Activated naive CD8-positive, alpha-beta T cell treated with anti-CD3 and anti-CD28 coated beads for 36 hours (primary cell): Measurements from ENCODE around the gene COL20A1. TPM values are rescaled to one million over a fixed set of nuclear protein-coding genes. Genes with fewer than 3 reads are reported as not detected.

Source experiments
- DNase-seq: peaks from one replicate; pipeline ENCODE4 v3.0.0; 2021
- H3K27ac Mint-ChIP-seq: one replicate; pipeline ENCODE4 v1.8.0; 2022; ENCODE audit warnings: mild to moderate bottlenecking, moderate library complexity, mixed read lengths
- H3K27me3 Mint-ChIP-seq: one replicate; pipeline ENCODE4 v1.8.0; 2022; ENCODE audit warnings: mild to moderate bottlenecking, mixed read lengths
- H3K36me3 Mint-ChIP-seq: one replicate; pipeline ENCODE4 v1.8.0; 2021; ENCODE audit warnings: mild to moderate bottlenecking, mixed read lengths
- H3K4me1 Mint-ChIP-seq: one replicate; pipeline ENCODE4 v1.8.0; 2021; ENCODE audit warnings: mixed read lengths
- H3K4me3 Mint-ChIP-seq: one replicate; pipeline ENCODE4 v1.8.0; 2022; ENCODE audit warnings: mild to moderate bottlenecking, moderate library complexity, mixed read lengths
- H3K9me3 Mint-ChIP-seq: one replicate; pipeline ENCODE4 v1.8.0; 2022; ENCODE audit warnings: mixed read lengths
- total RNA-seq, 2 experiments: library from RNA; stranded (reverse); gene quantifications; one replicate each; pipeline ENCODE4 v1.2.3, GENCODE V29; 2021

Gene COL20A1
- total RNA-seq, 2 experiments from 2014 or later = 0.08 TPM; not detected in 1

DNA sequence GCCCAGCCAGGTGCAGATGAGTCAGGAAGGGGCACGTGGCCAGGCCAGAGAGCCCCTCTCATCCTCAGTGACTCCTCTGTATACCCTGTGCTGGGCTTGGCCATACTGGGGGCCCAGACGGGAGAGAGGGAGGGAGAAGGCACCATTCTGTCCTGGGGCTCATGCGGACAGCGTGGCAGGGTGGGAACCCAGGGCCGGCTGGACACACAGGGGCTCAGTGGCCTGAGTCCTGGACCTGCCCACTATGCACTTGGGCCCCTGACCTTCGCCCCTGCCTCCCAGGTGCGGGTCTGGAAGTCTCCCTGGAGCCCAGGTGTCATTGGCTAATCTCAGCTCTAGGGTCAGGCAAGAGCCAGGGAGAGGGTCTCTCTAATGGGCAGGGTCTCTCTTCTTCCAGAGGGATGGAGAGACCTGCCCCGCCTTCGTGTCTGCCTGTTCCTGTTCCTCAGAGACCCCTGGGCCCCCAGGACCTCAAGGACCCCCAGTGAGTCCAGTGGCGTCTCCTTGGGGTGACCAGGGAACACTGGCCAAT, 27.7 kb downstream of the COL20A1 start:
- Mint-ChIP-seq H3K4me3 (no peak overlapping the region), H3K27ac (no peak overlapping the region), H3K36me3 (no peaks in the 10 kb centered on the region), H3K27me3 (peaks cover 4% of the 10 kb centered on the region), H3K9me3 (no peaks in the 10 kb centered on the region), H3K4me1 (no peaks in the 10 kb centered on the region)
- DNase-seq = no peak

DNA sequence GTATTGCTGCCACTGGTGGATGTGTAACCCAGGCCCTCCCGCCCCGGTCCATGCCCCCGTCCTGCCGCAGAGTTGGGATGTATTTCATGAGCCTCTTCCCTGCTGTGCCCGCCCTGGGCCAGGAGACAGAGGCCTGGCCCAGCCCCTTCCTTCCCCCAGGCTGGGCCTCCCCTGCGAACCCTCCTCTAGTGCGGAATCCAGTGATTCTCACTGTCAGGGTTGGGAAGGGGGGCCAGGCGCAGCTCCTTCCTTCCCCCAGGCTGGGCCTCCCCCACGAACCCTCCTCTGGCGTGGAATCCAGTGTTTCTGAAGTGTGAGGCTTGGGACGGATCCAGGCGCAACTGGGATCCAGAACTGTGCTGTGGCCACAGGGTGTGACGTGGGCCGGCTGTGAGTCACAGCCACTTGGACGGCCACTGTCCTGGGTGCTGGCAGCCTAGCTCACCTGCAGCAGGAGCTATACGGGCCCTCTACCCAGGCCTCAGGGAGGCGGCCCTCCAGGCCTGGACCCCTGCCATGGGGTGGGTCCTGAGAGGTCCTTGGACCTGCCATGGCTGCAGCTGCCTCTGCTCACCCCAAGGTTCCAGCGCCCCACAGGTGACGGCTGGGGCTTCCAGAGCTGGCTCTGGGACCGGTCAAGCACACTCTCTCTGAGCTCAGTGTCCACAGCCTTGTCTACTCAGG, 28.3 kb downstream of the COL20A1 start:
- Mint-ChIP-seq H3K27ac (no peak overlapping the region), H3K36me3 (no peaks in the 10 kb centered on the region), H3K27me3 (peaks cover 4% of the 10 kb centered on the region), H3K9me3 (no peaks in the 10 kb centered on the region), H3K4me3 (no peak overlapping the region), H3K4me1 (no peaks in the 10 kb centered on the region)
- no peak for DNase-seq

DNA sequence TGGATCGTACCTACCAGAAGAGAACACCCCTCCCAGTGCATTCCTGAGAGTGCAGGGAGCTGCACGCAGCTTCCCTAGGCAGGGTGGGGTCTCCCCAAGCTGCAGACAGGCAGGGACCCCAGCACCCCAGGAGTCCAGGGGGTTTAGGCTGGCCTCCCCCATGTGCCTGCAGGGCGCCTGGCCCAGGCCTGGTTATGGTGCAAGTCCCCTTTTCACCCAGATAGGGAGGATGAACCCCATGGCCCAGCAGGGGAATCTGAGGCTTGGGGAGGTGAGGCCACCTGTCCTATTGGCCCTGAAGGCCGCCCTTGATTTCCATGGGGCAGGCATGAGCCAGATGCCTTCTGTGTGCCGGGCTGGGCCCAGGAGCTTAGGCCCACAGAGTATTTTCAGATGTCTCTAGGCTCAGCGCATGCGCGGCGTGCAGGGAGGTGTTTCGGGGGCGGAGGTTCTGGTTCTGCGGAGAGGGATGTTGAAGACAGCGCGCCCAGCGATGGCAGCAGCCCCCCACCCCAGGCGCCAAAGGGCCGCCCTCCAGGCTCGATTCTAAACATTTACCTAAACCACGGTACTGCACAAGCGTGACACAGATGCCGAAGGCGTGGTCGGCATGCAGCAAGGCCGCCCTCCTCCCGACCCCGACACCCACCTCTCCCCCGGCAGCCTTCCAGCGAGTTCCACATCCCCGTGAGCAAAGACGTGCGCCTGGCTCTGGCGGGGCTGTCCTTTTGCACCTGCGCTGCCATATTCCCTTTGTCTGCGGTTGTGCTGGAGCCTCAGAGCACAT, 29.4 kb downstream of the COL20A1 start:
- Mint-ChIP-seq H3K27ac (no peak overlapping the region), H3K36me3 (no peaks in the 10 kb centered on the region), H3K4me3 (no peak overlapping the region), H3K4me1 (no peaks in the 10 kb centered on the region), H3K9me3 (no peaks in the 10 kb centered on the region), H3K27me3 (peaks cover 4% of the 10 kb centered on the region)
- no peak for DNase-seq

DNA sequence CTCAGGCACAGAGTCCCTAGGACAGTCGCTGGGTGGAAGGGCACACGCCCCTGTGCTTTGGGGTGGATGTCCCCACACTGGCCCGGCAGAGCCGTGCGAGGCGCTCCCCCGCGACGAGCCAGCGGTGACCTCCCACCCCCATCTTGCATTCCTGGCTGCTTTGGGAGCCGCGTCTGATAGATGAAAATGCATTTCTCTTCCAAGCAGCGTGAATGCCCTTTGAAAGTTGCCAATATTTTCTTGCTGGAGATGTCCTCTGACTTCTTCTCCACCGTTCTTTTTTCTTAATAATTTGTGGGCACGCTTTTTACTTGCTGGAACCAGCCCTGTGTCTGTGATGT, 29.9 kb downstream of the COL20A1 start:
- H3K27me3 Mint-ChIP-seq = peaks cover 4% of the 10 kb centered on the region
- no peak overlapping the region for H3K4me3 Mint-ChIP-seq
- H3K36me3 Mint-ChIP-seq = no peaks in the 10 kb centered on the region
- no peak for DNase-seq
- H3K27ac Mint-ChIP-seq = no peak overlapping the region
- no peaks in the 10 kb centered on the region for H3K9me3 Mint-ChIP-seq
- H3K4me1 Mint-ChIP-seq = no peaks in the 10 kb centered on the region

DNA sequence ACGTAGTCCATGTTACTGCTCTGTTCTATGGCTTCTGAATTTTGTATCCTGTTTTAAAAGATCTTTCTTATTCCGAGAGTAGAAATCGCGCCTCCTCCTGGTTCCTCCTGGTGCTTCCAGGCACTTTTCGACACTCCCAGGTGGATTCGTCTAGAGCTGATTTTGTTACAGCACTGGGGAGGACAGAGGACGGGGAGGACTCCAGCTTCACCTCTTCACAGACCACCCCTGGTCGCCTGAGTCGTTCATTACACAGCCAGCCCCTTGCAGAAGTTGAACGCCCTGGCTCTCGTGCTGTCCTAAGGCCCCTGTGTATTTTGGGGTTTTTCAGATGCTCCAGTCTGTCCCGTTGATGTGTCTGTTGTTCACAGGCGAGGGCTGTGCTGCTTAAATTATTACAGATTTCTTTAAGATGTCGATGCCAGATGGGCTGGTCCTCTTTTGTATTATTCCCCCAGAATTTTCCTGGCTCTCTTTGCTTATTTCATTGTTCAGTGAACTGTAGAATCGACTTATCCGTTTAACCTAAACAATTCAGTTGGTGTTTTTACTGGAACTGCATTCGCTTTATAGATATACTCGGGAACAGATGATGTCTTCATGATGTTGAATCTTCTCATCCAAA, 30.5 kb downstream of the COL20A1 start:
- no peaks in the 10 kb centered on the region for H3K36me3 Mint-ChIP-seq
- no peak overlapping the region for H3K27ac Mint-ChIP-seq
- no peaks in the 10 kb centered on the region for H3K9me3 Mint-ChIP-seq
- H3K4me3 Mint-ChIP-seq = no peak overlapping the region
- no peaks in the 10 kb centered on the region for H3K4me1 Mint-ChIP-seq
- peaks cover 4% of the 10 kb centered on the region for H3K27me3 Mint-ChIP-seq
- no peak for DNase-seq

DNA sequence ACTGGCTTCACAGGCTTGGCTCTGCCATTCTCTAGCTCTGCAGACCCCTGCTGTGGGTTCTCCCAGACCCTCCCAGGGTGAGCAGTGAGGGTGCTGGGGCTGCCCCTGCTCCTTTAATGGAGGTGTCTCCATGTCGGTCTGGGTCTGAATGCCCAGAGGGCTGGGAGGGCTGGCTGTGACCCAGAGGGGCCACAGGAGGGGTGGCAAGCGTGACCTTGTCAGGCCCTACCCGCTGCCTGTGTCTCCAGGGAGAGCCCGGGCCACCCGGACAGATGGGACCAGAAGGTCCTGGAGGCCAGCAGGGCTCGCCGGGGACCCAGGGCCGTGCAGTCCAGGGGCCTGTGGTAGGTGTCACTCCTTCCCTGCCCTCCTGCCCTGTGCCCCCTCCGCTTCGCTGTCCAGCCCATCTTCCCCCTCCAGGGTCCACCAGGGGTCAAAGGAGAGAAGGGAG, 32.1 kb downstream of the COL20A1 start:
- no peak overlapping the region for H3K27ac Mint-ChIP-seq
- no peaks in the 10 kb centered on the region for H3K4me1 Mint-ChIP-seq
- no peak for DNase-seq
- H3K36me3 Mint-ChIP-seq = no peaks in the 10 kb centered on the region
- H3K27me3 Mint-ChIP-seq = peaks cover 4% of the 10 kb centered on the region
- no peaks in the 10 kb centered on the region for H3K9me3 Mint-ChIP-seq
- H3K4me3 Mint-ChIP-seq = no peak overlapping the region

DNA sequence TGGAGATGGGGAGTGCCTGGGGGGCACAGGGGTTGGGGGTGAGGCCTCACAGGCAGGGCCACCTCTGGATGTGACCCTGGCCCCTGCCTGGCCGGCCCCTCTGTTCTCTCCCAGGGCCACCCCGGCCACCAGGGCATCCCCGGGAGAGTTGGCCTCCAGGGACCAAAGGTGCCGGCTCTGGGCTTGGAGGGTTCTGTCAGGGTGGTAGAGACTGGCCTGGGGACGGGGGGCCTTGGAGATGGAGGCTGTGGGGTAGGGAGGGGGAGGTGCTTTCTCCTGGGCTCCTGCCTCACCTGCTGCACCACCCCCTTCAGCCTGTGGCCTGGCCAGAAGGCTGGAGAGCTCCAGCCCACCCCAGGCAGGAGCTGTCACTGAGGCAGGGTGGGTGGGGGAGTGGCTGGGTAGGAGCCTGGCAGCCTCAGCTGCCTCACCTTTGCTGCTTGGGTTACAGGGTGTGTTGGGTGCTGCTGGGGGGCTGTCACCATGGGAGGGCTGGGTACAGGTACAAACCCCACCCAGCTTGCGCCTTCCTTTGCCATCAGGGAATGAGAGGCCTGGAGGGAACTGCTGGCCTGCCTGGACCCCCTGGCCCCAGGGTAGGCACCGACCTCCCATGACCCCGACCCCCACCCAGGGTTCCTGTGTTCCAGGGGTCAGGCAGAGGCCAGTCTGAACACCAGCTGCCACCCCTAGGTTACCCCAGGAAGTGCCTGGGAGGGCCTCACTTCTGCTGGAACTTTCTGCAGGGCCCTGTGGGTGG, 32.7 kb downstream of the COL20A1 start:
- Mint-ChIP-seq H3K36me3 (no peaks in the 10 kb centered on the region), H3K4me3 (no peak overlapping the region), H3K4me1 (no peaks in the 10 kb centered on the region), H3K27me3 (peaks cover 4% of the 10 kb centered on the region), H3K9me3 (no peaks in the 10 kb centered on the region), H3K27ac (no peak overlapping the region)
- DNase-seq = no peak

DNA sequence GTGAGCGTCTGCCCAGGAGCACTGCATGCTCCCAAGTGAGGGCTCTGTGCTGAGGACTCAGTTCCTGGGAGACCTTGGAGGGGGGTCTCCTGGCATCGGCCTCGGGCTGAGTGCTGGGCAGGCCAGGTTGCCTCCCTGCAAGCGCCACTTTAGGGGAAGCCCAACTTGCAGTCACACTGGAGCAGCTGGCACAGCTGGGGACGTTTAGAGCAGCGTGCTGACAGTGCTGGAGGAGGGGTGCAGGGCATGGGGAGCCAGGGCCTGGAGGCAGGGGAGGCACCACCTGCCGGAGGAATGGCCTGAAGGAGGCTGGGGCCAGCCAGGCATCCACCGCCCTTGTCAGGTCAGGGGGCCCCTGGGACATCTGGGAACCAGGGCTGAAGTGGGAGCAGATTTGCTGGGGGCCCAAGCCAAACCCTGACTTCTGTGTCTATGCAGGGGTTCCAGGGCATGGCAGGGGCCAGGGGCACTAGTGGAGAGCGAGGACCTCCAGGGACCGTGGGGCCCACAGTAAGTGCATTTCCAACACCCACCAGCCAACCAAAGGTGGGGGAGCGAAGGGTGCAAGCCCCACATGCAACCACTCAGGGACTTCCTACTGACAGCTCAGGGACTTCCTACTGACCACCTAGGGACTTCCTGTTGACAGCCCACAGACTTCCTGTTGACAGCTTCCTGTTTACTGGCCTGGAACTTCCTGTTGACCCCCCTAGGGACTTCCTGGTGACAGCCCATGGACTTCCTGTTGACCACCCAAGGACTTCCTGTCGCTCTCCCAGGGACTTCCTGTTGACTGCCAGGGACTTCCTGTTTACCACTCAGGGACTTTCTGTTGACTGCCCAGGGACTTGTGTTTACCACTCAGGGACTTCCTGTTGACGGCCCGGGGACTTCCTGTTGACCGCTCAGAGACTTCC, 33.6 kb downstream of the COL20A1 start:
- no peak overlapping the region for H3K4me3 Mint-ChIP-seq
- DNase-seq = no peak
- no peaks in the 10 kb centered on the region for H3K36me3 Mint-ChIP-seq
- H3K27ac Mint-ChIP-seq = peak overlapping the region; percentile 25
- H3K27me3 Mint-ChIP-seq = peaks cover 5% of the 10 kb centered on the region
- no peaks in the 10 kb centered on the region for H3K4me1 Mint-ChIP-seq
- peaks cover 3% of the 10 kb centered on the region for H3K9me3 Mint-ChIP-seq

DNA sequence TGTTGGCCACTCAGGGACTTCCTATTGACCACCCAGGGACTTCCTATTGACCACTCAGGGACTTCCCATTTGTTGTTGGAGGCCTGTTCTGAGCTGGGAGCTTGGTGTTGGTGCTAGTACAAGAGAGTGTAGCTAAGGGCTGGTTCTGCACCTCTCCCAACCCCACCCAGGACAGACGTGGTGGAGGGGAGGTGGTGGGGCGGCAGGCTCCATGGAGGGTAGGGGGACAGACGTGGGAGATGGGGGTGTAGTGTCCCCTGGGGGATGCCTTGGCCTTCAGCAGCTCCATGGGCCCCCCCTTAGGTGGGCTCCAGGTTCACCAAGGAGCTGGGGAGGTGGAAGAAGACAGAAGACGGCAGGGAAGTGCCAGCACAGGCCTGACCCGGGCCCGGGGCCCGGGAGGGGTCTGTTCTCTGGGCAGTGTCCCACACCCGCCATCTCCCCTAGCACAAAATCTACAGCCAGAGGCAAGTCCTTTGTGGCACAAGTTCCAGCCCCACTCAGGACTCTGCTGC, 34.3 kb downstream of the COL20A1 start:
- peaks cover 8% of the 10 kb centered on the region for H3K9me3 Mint-ChIP-seq
- no peak overlapping the region for H3K4me3 Mint-ChIP-seq
- H3K27me3 Mint-ChIP-seq = peaks cover 10% of the 10 kb centered on the region
- H3K4me1 Mint-ChIP-seq = no peaks in the 10 kb centered on the region
- H3K27ac Mint-ChIP-seq = peak overlapping the region; percentile 25
- no peak for DNase-seq
- H3K36me3 Mint-ChIP-seq = no peaks in the 10 kb centered on the region

DNA sequence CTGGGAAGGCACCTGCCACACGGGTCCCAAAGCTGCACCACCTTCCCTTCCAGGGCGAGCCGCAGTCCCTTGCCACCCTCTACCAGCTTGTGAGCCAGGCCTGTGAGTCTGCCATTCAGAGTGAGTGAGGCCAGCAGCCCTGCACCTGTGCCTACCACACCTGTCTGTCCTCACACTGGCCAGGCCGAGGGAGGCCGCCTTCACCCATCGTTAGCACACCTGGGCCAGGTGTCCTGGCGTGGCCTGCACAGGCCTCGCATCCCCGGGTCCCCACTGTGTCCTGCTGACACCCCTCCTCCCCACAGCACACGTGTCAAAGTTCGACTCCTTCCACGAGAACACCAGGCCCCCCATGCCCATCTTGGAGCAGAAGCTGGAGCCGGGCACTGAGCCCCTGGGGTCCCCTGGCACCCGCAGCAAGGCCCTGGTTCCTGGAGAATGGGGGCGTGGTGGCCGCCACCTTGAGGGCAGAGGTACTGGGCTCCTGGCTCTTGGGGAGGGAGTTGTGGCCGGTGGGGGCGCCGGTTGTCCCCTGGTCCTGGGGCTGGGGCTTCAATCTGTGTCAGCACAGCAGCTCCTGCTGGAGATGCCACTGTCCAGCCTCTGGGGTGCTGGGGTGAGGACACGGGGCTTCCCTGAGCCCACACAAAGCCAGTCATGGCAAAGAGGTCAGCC, 35.2 kb downstream of the COL20A1 start:
- H3K36me3 Mint-ChIP-seq = no peaks in the 10 kb centered on the region
- H3K27me3 Mint-ChIP-seq = peaks cover 8% of the 10 kb centered on the region
- peaks cover 8% of the 10 kb centered on the region for H3K9me3 Mint-ChIP-seq
- no peak overlapping the region for H3K27ac Mint-ChIP-seq
- no peak for DNase-seq
- no peak overlapping the region for H3K4me3 Mint-ChIP-seq
- no peaks in the 10 kb centered on the region for H3K4me1 Mint-ChIP-seq

DNA sequence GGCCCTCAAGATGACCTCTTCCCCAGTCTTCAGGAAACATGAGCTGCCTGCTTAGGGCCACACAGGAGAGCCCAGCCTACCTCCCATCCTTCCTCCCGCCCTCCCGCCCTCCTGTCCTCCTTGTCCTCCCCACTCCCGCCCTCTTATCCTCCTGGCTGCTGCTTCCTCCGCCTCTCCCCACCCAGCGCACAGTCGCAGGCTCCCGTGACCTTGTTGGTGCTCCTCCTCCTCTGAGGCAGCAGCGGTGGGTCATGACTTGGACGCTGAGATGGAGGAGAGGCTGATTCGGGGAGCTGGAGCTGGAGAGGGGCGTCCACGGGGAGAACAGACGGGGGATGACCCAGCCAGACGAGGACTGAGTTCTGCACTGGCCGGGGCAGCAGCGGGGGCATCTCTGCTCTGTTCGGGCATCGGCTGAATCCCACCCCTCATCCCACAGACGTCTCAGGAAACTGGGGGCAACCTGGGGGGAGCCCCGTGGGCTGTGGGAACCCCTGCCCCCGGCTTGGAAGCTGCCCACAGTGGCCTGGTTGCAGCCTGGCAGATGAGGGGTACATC, 35.8 kb downstream of the COL20A1 start:
- Mint-ChIP-seq H3K9me3 (peaks cover 8% of the 10 kb centered on the region), H3K27me3 (peaks cover 10% of the 10 kb centered on the region), H3K4me1 (no peaks in the 10 kb centered on the region), H3K27ac (no peak overlapping the region), H3K36me3 (no peaks in the 10 kb centered on the region), H3K4me3 (no peak overlapping the region)
- DNase-seq = no peak

DNA sequence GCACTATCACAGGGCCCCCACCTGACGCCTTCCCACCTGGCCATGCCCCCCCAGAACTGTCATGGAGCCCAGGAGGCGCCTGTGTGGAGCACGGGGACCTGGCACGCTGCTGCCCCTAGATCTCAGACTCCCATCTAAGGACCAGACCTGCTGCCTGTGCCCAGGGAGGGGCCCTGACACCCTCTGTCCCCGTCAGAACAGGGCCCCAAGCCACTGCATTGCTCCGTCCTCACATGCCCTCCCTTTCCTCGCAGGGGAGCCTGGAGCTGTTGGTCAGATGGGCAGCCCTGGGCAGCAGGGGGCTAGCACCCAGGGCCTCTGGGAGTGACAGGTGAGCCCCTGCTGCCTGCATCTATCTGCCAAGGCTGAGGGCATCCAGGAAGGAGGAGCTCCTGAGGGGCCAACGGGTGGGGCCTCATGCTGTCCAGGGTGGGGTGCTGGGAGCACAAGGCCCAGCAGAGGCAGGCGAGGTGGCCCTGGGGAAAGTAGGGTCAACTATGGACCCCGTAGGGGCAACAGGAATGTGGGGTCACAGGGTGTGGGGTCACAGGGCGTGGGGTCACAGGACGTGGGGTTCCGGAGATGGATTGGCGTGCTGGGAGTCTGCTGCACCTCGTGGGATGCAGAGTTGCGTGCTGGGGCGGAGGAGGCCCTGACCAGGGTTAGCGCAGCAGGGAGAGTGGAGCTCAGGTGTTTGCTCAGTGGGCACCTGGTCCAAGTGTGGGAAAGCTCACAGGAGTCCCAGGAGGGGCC, 36.5 kb downstream of the COL20A1 start:
- DNase-seq = no peak
- Mint-ChIP-seq H3K4me1 (no peaks in the 10 kb centered on the region), H3K27me3 (peaks cover 12% of the 10 kb centered on the region), H3K9me3 (peaks cover 8% of the 10 kb centered on the region), H3K4me3 (no peak overlapping the region), H3K27ac (no peak overlapping the region), H3K36me3 (no peaks in the 10 kb centered on the region)
